CD14-positive monocyte (primary cell): ENCODE measurements around the gene STK39. TPM values are rescaled to one million over a fixed set of nuclear protein-coding genes. Genes with fewer than 3 reads are reported as not detected.
A peak's percentile ranks its signal among the peaks of the same experiment; 100 is the strongest.

Experiments used
- DNase-seq, 3 donors: peaks; one replicate each; pipeline ENCODE4 v3.0.0-alpha.2; 2011 to 2022
- H2AFZ ChIP-seq: 2 replicates; pipeline ENCODE4 v1.6.0; 2012; ENCODE audit warnings: mild to moderate bottlenecking, low read depth, low read length, inconsistent platforms; ENCODE audit not compliant: insufficient read depth, poor library complexity, severe bottlenecking
- H3K27ac ChIP-seq, 2 donors: 1 replicate in 1 of 2; 2 replicates in 1 of 2; pipeline ENCODE4 v1.5.1; 2012 to 2013; ENCODE audit warnings: low read length in 2 of 2, control low read depth in 1 of 2, inconsistent platforms in 1 of 2, low read depth in 1 of 2, mild to moderate bottlenecking in 1 of 2
- H3K27me3 ChIP-seq, 2 donors: one replicate each; pipeline versions ENCODE4 v1.6.0 to v1.6.1; 2011 to 2013; ENCODE audit warnings: low read length in 2 of 2; ENCODE audit not compliant: control insufficient read depth in 2 of 2, insufficient read depth in 2 of 2
- H3K36me3 ChIP-seq, 2 donors: replicated peaks in 1 of 2; 1 replicate in 1 of 2; 2 replicates in 1 of 2; pipeline versions ENCODE4 v1.5.1 to v1.6.1; 2012 to 2013; ENCODE audit warnings: low read length in 2 of 2, control low read depth in 1 of 2, inconsistent platforms in 1 of 2, mild to moderate bottlenecking in 1 of 2; ENCODE audit not compliant: insufficient read depth in 2 of 2, control insufficient read depth in 1 of 2
- H3K4me1 ChIP-seq, 2 donors: 1 replicate in 1 of 2; 2 replicates in 1 of 2; pipeline versions ENCODE4 v1.5.1 to v1.6.1; 2012 to 2013; ENCODE audit warnings: low read length in 2 of 2, control low read depth in 1 of 2, inconsistent platforms in 1 of 2, mild to moderate bottlenecking in 1 of 2, moderate library complexity in 1 of 2; ENCODE audit not compliant: insufficient read depth in 2 of 2, control insufficient read depth in 1 of 2
- H3K4me2 ChIP-seq: replicated peaks from 2 replicates; pipeline ENCODE3; 2012; ENCODE audit warnings: low read length, moderate library complexity, mild to moderate bottlenecking; ENCODE audit not compliant: poor library complexity, severe bottlenecking; ENCODE audit errors: extremely low read depth
- H3K4me3 ChIP-seq, 3 experiments: fragments of 200-600 bp in 1 of 3; sonication (generic) in 1 of 3; replicated peaks in 1 of 3; 1 replicate in 2 of 3; 2 replicates in 1 of 3; pipeline ENCODE4 v1.5.1; 2011 to 2013; ENCODE audit warnings: low read length in 3 of 3, mild to moderate bottlenecking in 3 of 3, control low read depth in 2 of 3, low read depth in 2 of 3, inconsistent platforms in 1 of 3, moderate library complexity in 1 of 3
- H3K79me2 ChIP-seq: 2 replicates; pipeline ENCODE4 v1.6.0; 2012; ENCODE audit warnings: mild to moderate bottlenecking, control low read depth, inconsistent platforms, low read length, moderate library complexity; ENCODE audit not compliant: insufficient read depth
- H3K9ac ChIP-seq: 2 replicates; pipeline ENCODE4 v1.6.0; 2017; ENCODE audit warnings: low read length, mild to moderate bottlenecking; ENCODE audit not compliant: insufficient read depth, poor library complexity, severe bottlenecking
- H3K9me3 ChIP-seq, 2 donors: replicated peaks in 1 of 2; 1 replicate in 1 of 2; 2 replicates in 1 of 2; pipeline versions ENCODE4 v1.5.1 to v1.6.1; 2012 to 2013; ENCODE audit warnings: low read length in 2 of 2, control low read depth in 1 of 2; ENCODE audit not compliant: control insufficient read depth in 1 of 2, insufficient read depth in 1 of 2
- H4K20me1 ChIP-seq: 2 replicates; pipeline ENCODE4 v1.6.0; 2012; ENCODE audit warnings: mild to moderate bottlenecking, low read length, control low read depth, moderate library complexity; ENCODE audit not compliant: insufficient read depth
- H3K27ac Mint-ChIP-seq, 7 donors: one replicate each; pipeline ENCODE4 v1.8.0; 2020; ENCODE audit warnings: mild to moderate bottlenecking in 7 of 7, mixed read lengths in 7 of 7, moderate library complexity in 6 of 7, inconsistent platforms in 2 of 7
- H3K27me3 Mint-ChIP-seq, 3 donors: one replicate each; pipeline ENCODE4 v1.8.0; 2021 to 2022; ENCODE audit warnings: low read depth in 3 of 3, mild to moderate bottlenecking in 3 of 3, mixed read lengths in 3 of 3, moderate library complexity in 3 of 3, inconsistent platforms in 1 of 3
- H3K36me3 Mint-ChIP-seq, 2 donors: one replicate each; pipeline ENCODE4 v1.8.0; 2020; ENCODE audit warnings: mixed read lengths in 2 of 2, inconsistent platforms in 1 of 2, mild to moderate bottlenecking in 1 of 2
- H3K4me1 Mint-ChIP-seq: one replicate; pipeline ENCODE4 v1.8.0; 2020; ENCODE audit warnings: mild to moderate bottlenecking, mixed read lengths
- H3K4me3 Mint-ChIP-seq, 2 donors: one replicate each; pipeline ENCODE4 v1.8.0; 2020; ENCODE audit warnings: mild to moderate bottlenecking in 2 of 2, mixed read lengths in 2 of 2, moderate library complexity in 1 of 2
- H3K9me3 Mint-ChIP-seq, 7 donors: one replicate each; pipeline ENCODE4 v1.8.0; 2020 to 2022; ENCODE audit warnings: mixed read lengths in 7 of 7, mild to moderate bottlenecking in 6 of 7, moderate library complexity in 6 of 7, inconsistent platforms in 2 of 7
- CTCF ChIP-seq: fragments of 200-600 bp; IDR thresholded peaks from one replicate; pipeline ENCODE4 v1.8.0; 2022; ENCODE audit warnings: antibody characterized with exemption, mild to moderate bottlenecking
- WGBS: methylation state at CpG from one replicate; pipeline ENCODE4 v1.1.5; 2013; ENCODE audit warnings: missing lambda C conversion rate; ENCODE audit not compliant: insufficient coverage; 5-methylcytosine and 5-hydroxymethylcytosine counted together
- intact Hi-C, 2 donors: fragments of 100-400 bp; cut with micrococcal nuclease; formaldehyde crosslinking; loops; one replicate each; pipeline versions ENCODE4 v1.15.0 to v1.15.1; 2023
- polyA plus RNA-seq, 3 donors: library from polyadenylated mRNA; depleted of rRNA in 1 of 3; unstranded in 2 of 3; stranded (reverse) in 1 of 3; fragments of 300-500 nt in 2 of 3; fragments of >200 nt in 1 of 3; fragmentation: Illumina TruSeq in 2 of 3; gene quantifications; 1 replicate in 2 of 3; 2 replicates in 1 of 3; pipeline ENCODE4 v1.2.3, GENCODE V29; 2012 to 2021

Gene STK39
- polyA plus RNA-seq, 3 donors: 1.2 to 2.7 (median 2.6) TPM

- Histone ChIP-seq H4K20me1 (no peaks in the 10 kb centered on the region), H3K36me3 (peaks cover 0 to 52% of the 10 kb centered on the region in 2 donors), H3K4me2 (no peak overlapping the region), H3K4me3 (no peak overlapping the region), H3K9ac (no peak overlapping the region), H3K9me3 (no peaks in the 10 kb centered on the region), H2AFZ (no peak overlapping the region), H3K27ac (no peak overlapping the region), H3K27me3 (no peaks in the 10 kb centered on the region), H3K79me2 (no peaks in the 10 kb centered on the region), H3K4me1 (no peaks in the 10 kb centered on the region)
- Mint-ChIP-seq H3K27me3 (no peaks in the 10 kb centered on the region), H3K4me1 (peaks cover 9% of the 10 kb centered on the region), H3K9me3 (no peaks in the 10 kb centered on the region), H3K4me3 (no peak overlapping the region), H3K36me3 (peaks cover 34 to 45% of the 10 kb centered on the region in 2 donors), H3K27ac (no peak overlapping the region)
- intact Hi-C loops: no loop called here
- TF ChIP-seq CTCF: no peak
- DNase-seq: no peak
- 100% methylated on average over 4 of the region's 9 CpGs for WGBS
Observed at GRCh38 chr2:167963899-167964649, 283.3 kb downstream of the STK39 start.

GRCh38 chr2:167962436-167963226 is 284.8 kb downstream of the STK39 start:
- H3K9me3 Mint-ChIP-seq: no peaks in the 10 kb centered on the region
- Histone ChIP-seq H3K4me2 (no peak overlapping the region), H3K4me1 (no peaks in the 10 kb centered on the region), H3K9me3 (no peaks in the 10 kb centered on the region), H3K36me3 (peaks cover 0 to 55% of the 10 kb centered on the region in 2 donors), H3K4me3 (no peak overlapping the region), H3K79me2 (no peaks in the 10 kb centered on the region), H3K27me3 (no peaks in the 10 kb centered on the region), H3K9ac (no peak overlapping the region), H2AFZ (no peak overlapping the region), H3K27ac (no peak overlapping the region), H4K20me1 (no peaks in the 10 kb centered on the region)
- peaks cover 33 to 48% of the 10 kb centered on the region in 2 donors for H3K36me3 Mint-ChIP-seq
- peaks cover 9% of the 10 kb centered on the region for H3K4me1 Mint-ChIP-seq
- peak overlapping the region in 5 of 7 donors; percentile 3 to 69 (median 60) for H3K27ac Mint-ChIP-seq
- no peak overlapping the region for H3K4me3 Mint-ChIP-seq
- DNase-seq: no peak
- TF ChIP-seq CTCF: no peak
- WGBS: 100% methylated on average over 4 of the region's 10 CpGs
- no peaks in the 10 kb centered on the region for H3K27me3 Mint-ChIP-seq
- intact Hi-C loops: no loop called here
